Astrocyte (in vitro differentiated cells and primary cell): ENCODE results near the gene BCAR3. TPM values are rescaled to one million over a fixed set of nuclear protein-coding genes. Genes with fewer than 3 reads are reported as not detected.

Source experiments
- DNase-seq: peaks from one replicate; pipeline ENCODE4 v3.0.0-alpha.2; 2010; ENCODE audit warnings: low read depth
- FAIRE-seq: peaks from 2 replicates; lab custom pipeline; 2011; peaks lifted over from hg19 to GRCh38; lab: Jason Lieb, UNC
- H2AFZ ChIP-seq: 2 replicates; pipeline ENCODE4 v1.6.0; 2012; ENCODE audit warnings: low read depth, low read length, inconsistent platforms
- H3K27ac ChIP-seq: 2 replicates; pipeline ENCODE4 v1.5.1; 2011; ENCODE audit warnings: low read depth, low read length, inconsistent platforms
- H3K27me3 ChIP-seq: 2 replicates; pipeline ENCODE4 v1.6.0; 2011; ENCODE audit warnings: low read length, inconsistent platforms; ENCODE audit not compliant: insufficient read depth
- H3K36me3 ChIP-seq: 2 replicates; pipeline ENCODE4 v1.5.1; 2011; ENCODE audit warnings: low read length, inconsistent platforms; ENCODE audit not compliant: insufficient read depth
- H3K4me1 ChIP-seq: 2 replicates; pipeline ENCODE4 v1.5.1; 2011; ENCODE audit warnings: low read length, inconsistent platforms; ENCODE audit not compliant: insufficient read depth
- H3K4me2 ChIP-seq: 2 replicates; pipeline ENCODE4 v1.6.0; 2012; ENCODE audit warnings: low read length, inconsistent platforms
- H3K4me3 ChIP-seq: 2 replicates; pipeline ENCODE4 v1.5.1; 2011; ENCODE audit warnings: low read depth, mild to moderate bottlenecking, low read length, inconsistent platforms; ENCODE audit not compliant: insufficient read depth
- H3K79me2 ChIP-seq: 2 replicates; pipeline ENCODE4 v1.6.0; 2012; ENCODE audit warnings: mild to moderate bottlenecking, low read length, inconsistent platforms; ENCODE audit not compliant: insufficient read depth
- H3K9ac ChIP-seq: 2 replicates; pipeline ENCODE4 v1.6.0; 2012; ENCODE audit warnings: mild to moderate bottlenecking, low read length, inconsistent platforms
- H3K9me3 ChIP-seq: 2 replicates; pipeline ENCODE4 v1.5.1; 2012; ENCODE audit warnings: low read depth, mild to moderate bottlenecking, low read length, inconsistent platforms; ENCODE audit not compliant: insufficient read depth
- H4K20me1 ChIP-seq: 2 replicates; pipeline ENCODE4 v1.6.0; 2012; ENCODE audit warnings: low read length, inconsistent platforms; ENCODE audit not compliant: insufficient read depth
- H3K27ac Mint-ChIP-seq: one replicate; pipeline ENCODE4 v1.8.0; 2021; ENCODE audit warnings: mild to moderate bottlenecking, mixed read lengths; ENCODE audit not compliant: unreplicated experiment
- H3K27me3 Mint-ChIP-seq: one replicate; pipeline ENCODE4 v1.8.0; 2021; ENCODE audit warnings: low read depth, mixed read lengths; ENCODE audit not compliant: unreplicated experiment
- H3K36me3 Mint-ChIP-seq: one replicate; pipeline ENCODE4 v1.8.0; 2021; ENCODE audit warnings: low read depth, mixed read lengths; ENCODE audit not compliant: unreplicated experiment
- H3K4me1 Mint-ChIP-seq: one replicate; pipeline ENCODE4 v1.8.0; 2021; ENCODE audit warnings: low read depth, mixed read lengths; ENCODE audit not compliant: unreplicated experiment
- H3K4me3 Mint-ChIP-seq: one replicate; pipeline ENCODE4 v1.8.0; 2021; ENCODE audit warnings: mild to moderate bottlenecking, moderate library complexity, mixed read lengths; ENCODE audit not compliant: unreplicated experiment
- H3K9me3 Mint-ChIP-seq: one replicate; pipeline ENCODE4 v1.8.0; 2021; ENCODE audit warnings: mild to moderate bottlenecking, mixed read lengths; ENCODE audit not compliant: unreplicated experiment
- CTCF ChIP-seq: IDR thresholded peaks from 2 replicates; pipeline ENCODE4 v1.5.1; 2011; ENCODE audit warnings: low read depth, mild to moderate bottlenecking, inconsistent platforms, low read length, moderate library complexity; ENCODE audit not compliant: insufficient read depth
- EZH2 ChIP-seq: IDR thresholded peaks from 2 replicates; pipeline ENCODE4 v1.6.1; 2012; ENCODE audit warnings: mild to moderate bottlenecking, low read length, inconsistent platforms; ENCODE audit not compliant: insufficient read depth
- total RNA-seq: library from RNA; stranded (reverse); gene quantifications from 2 replicates; pipeline ENCODE4 v1.2.1, GENCODE V29; 2021

Gene BCAR3
- total RNA-seq, 1 donor from 2014 or later = 30.0 TPM

- peak overlapping the region; percentile 5 for H3K9ac ChIP-seq
- peaks cover 36% of the 10 kb centered on the region for H3K4me1 Mint-ChIP-seq
- peak overlapping the region; percentile 29 for H3K4me2 ChIP-seq
- H3K9me3 ChIP-seq = no peaks in the 10 kb centered on the region
- FAIRE-seq = no peak
- no peak overlapping the region for H2AFZ ChIP-seq
- no peaks in the 10 kb centered on the region for H3K27me3 Mint-ChIP-seq
- H3K27me3 ChIP-seq = no peaks in the 10 kb centered on the region
- H3K36me3 ChIP-seq = peaks cover 52% of the 10 kb centered on the region
- no peak overlapping the region for H3K4me3 Mint-ChIP-seq
- peak overlapping the region; percentile 14 for H3K27ac Mint-ChIP-seq
- no peak for TF ChIP-seq CTCF
- no peak for TF ChIP-seq EZH2
- DNase-seq = no peak
- peaks cover 31% of the 10 kb centered on the region for H3K36me3 Mint-ChIP-seq
- peaks cover 13% of the 10 kb centered on the region for H3K4me1 ChIP-seq
- peaks cover 72% of the 10 kb centered on the region for H3K79me2 ChIP-seq
- no peaks in the 10 kb centered on the region for H3K9me3 Mint-ChIP-seq
- H4K20me1 ChIP-seq = peaks cover 69% of the 10 kb centered on the region
- H3K27ac ChIP-seq = no peak overlapping the region
- no peak overlapping the region for H3K4me3 ChIP-seq
These were observed 93.4 kb downstream of the BCAR3 start for GRCh38 chr1:93588206-93588605.

- H3K4me1 ChIP-seq = peaks cover 13% of the 10 kb centered on the region
- Mint-ChIP-seq H3K4me3 (no peak overlapping the region), H3K36me3 (peaks cover 33% of the 10 kb centered on the region), H3K27ac (no peak overlapping the region), H3K9me3 (no peaks in the 10 kb centered on the region), H3K4me1 (peaks cover 33% of the 10 kb centered on the region), H3K27me3 (no peaks in the 10 kb centered on the region)
- H3K27ac ChIP-seq = no peak overlapping the region
- no peak overlapping the region for H3K9ac ChIP-seq
- no peak for FAIRE-seq
- no peak overlapping the region for H2AFZ ChIP-seq
- DNase-seq = no peak
- peaks cover 71% of the 10 kb centered on the region for H3K79me2 ChIP-seq
- peaks cover 60% of the 10 kb centered on the region for H4K20me1 ChIP-seq
- H3K36me3 ChIP-seq = peaks cover 58% of the 10 kb centered on the region
- no peak overlapping the region for H3K4me2 ChIP-seq
- no peak overlapping the region for H3K4me3 ChIP-seq
- H3K27me3 ChIP-seq = no peaks in the 10 kb centered on the region
- TF ChIP-seq EZH2 (no peak), CTCF (no peak)
- H3K9me3 ChIP-seq = no peaks in the 10 kb centered on the region
These were observed 94.3 kb downstream of the BCAR3 start for GRCh38 chr1:93587354-93587753.

GRCh38 chr1:93585059-93585966, 96.3 kb downstream of the BCAR3 start:
- H3K9me3 ChIP-seq = no peaks in the 10 kb centered on the region
- no peak overlapping the region for H3K27ac ChIP-seq
- Mint-ChIP-seq H3K36me3 (peaks cover 27% of the 10 kb centered on the region), H3K27ac (peak overlapping the region; percentile 23), H3K4me1 (peaks cover 34% of the 10 kb centered on the region), H3K9me3 (no peaks in the 10 kb centered on the region), H3K4me3 (no peak overlapping the region), H3K27me3 (no peaks in the 10 kb centered on the region)
- FAIRE-seq (no peak), DNase-seq (no peak)
- no peak overlapping the region for H2AFZ ChIP-seq
- peaks cover 58% of the 10 kb centered on the region for H3K79me2 ChIP-seq
- no peak overlapping the region for H3K4me2 ChIP-seq
- peaks cover 50% of the 10 kb centered on the region for H4K20me1 ChIP-seq
- H3K4me3 ChIP-seq = no peak overlapping the region
- H3K9ac ChIP-seq = no peak overlapping the region
- H3K4me1 ChIP-seq = peaks cover 7% of the 10 kb centered on the region
- TF ChIP-seq EZH2 (no peak), CTCF (no peak)
- no peaks in the 10 kb centered on the region for H3K27me3 ChIP-seq
- H3K36me3 ChIP-seq = peaks cover 64% of the 10 kb centered on the region
